ENCODE measurements around the gene ITLN1.
"Not testable (repeated sequence)": the region's sequence is repeated elsewhere in the genome, so short reads cannot be mapped to it uniquely, and the experiment has no call there.

The ITLN1 gene

GRCh38 chr1:160887071-160887470 is 2.1 kb upstream of the ITLN1 start:
- Histone ChIP-seq H3K27ac (no peak overlapping the region), H3K27me3 (replicated peaks) (no peaks in the 10 kb centered on the region), H3K36me3 (replicated peaks) (no peaks in the 10 kb centered on the region), H3K4me3 (ENCODE audit: low read depth, low read length) (no peak overlapping the region)
- TF ChIP-seq, protein P1, sequence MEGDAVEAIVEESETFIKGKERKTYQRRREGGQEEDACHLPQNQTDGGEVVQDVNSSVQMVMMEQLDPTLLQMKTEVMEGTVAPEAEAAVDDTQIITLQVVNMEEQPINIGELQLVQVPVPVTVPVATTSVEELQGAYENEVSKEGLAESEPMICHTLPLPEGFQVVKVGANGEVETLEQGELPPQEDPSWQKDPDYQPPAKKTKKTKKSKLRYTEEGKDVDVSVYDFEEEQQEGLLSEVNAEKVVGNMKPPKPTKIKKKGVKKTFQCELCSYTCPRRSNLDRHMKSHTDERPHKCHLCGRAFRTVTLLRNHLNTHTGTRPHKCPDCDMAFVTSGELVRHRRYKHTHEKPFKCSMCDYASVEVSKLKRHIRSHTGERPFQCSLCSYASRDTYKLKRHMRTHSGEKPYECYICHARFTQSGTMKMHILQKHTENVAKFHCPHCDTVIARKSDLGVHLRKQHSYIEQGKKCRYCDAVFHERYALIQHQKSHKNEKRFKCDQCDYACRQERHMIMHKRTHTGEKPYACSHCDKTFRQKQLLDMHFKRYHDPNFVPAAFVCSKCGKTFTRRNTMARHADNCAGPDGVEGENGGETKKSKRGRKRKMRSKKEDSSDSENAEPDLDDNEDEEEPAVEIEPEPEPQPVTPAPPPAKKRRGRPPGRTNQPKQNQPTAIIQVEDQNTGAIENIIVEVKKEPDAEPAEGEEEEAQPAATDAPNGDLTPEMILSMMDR (IDR thresholded peaks at IDR 0.05; ENCODE audit: low read depth, low read length, missing control alignments): no peak
- in situ Hi-C loops (cut with HindIII; ENCODE audit: low pct_ligation_motif_present, low sequenced_read_pairs): no loop called here
- no peak for DNase-seq

- in situ Hi-C loops (cut with HindIII; ENCODE audit: low pct_ligation_motif_present, low sequenced_read_pairs): no loop called here
- TF ChIP-seq, protein P1 (IDR thresholded peaks at IDR 0.05; ENCODE audit: low read depth, low read length, missing control alignments): peak; percentile 64
Observed at GRCh38 chr1:160884579-160884978, 401 bp downstream of the ITLN1 start.

DNA sequence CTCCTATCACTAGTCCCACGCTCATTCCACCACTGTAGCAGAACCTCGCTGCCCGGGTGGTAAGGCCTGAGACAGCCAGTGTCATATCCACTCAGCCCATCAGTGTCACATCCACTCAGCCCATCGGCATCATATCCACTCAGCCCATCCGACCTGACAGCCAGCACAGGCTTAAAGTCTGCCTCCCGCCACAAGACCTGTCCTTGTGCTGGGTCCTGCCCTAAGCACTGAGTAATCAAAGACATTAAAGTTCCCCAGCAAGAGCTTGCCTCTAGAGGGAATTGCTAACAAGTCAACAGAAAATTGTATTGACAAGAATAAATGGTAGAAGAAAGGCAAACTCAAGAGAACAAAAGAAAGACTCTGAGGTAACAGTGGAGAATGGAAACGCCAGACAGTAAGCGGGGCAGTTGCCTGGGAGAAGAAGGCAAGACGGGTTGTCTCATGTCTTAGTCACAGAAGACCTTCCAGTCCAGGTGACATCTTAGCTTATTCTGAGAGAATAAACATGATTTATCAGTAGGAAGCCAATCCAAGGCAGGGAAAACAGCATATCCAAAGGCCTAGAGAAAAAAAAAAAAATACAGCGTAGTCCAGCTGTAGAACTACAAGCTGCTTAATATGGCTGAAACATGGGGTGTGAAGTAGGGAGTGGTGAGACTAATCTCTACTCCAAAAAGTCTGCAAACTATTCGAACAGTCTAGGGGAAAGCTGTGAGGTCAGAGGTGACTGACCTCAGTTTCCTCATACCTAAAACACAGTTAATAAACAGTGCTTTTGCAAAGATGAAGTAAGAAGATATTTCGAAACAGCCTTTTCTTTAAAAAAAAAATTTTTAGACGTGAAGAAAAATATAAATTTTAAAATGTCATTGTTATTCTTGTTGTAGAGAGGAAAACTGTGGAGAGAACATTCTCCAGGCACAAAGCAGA is 1.1 kb downstream of the ITLN1 start:
- no peak overlapping the region for H3K4me3 ChIP-seq (ENCODE audit: low read depth, low read length)
- in situ Hi-C loops (cut with HindIII; ENCODE audit: low pct_ligation_motif_present, low sequenced_read_pairs): no loop called here
- DNase-seq: no peak
- TF ChIP-seq, protein P1 (IDR thresholded peaks at IDR 0.05; ENCODE audit: low read depth, low read length, missing control alignments): no peak
- H3K27me3 ChIP-seq (replicated peaks): no peaks in the 10 kb centered on the region
- H3K27ac ChIP-seq: no peak overlapping the region
- no peaks in the 10 kb centered on the region for H3K36me3 ChIP-seq (replicated peaks)

More at GRCh38 chr1:160884579-160884978, 401 bp downstream of the ITLN1 start:
- DNase-seq: no peak
- no peak overlapping the region for H3K27ac ChIP-seq
- no peaks in the 10 kb centered on the region for H3K27me3 ChIP-seq (replicated peaks)
- no peak overlapping the region for H3K4me3 ChIP-seq (ENCODE audit: low read depth, low read length)
- no peaks in the 10 kb centered on the region for H3K36me3 ChIP-seq (replicated peaks)

DNA sequence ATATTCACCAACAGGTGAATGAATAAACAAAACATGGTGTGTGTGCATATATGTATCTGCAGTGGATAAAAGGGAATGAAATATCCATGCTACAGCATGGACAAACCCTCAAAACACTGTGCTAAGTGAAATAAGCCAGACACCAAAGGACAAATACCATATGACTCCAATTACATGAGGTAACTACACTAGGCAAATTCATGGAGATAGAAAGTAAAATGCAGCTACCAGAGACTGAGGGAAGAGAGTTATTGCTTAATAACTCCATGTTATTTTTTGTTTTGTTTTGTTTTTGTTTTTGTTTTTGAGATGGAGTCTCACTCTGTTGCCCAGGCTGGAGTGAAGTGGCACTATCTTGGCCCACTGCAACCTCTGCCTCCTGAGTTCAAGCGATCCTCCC is 2.4 kb downstream of the ITLN1 start:
- TF ChIP-seq, protein P1 (IDR thresholded peaks at IDR 0.05; ENCODE audit: low read depth, low read length, missing control alignments): no peak
- in situ Hi-C loops (cut with HindIII; ENCODE audit: low pct_ligation_motif_present, low sequenced_read_pairs): no loop called here
- H3K27me3 ChIP-seq (replicated peaks): no peaks in the 10 kb centered on the region
- H3K27ac ChIP-seq: no peak overlapping the region
- no peak overlapping the region for H3K4me3 ChIP-seq (ENCODE audit: low read depth, low read length)
- H3K36me3 ChIP-seq (replicated peaks): no peaks in the 10 kb centered on the region
- DNase-seq: no peak

- DNase-seq; H3K27me3 ChIP-seq (replicated peaks); H3K36me3 ChIP-seq (replicated peaks); H3K27ac ChIP-seq; in situ Hi-C loops (cut with HindIII; ENCODE audit: low pct_ligation_motif_present, low sequenced_read_pairs); H3K4me3 ChIP-seq (ENCODE audit: low read depth, low read length): not testable (repeated sequence)
Observed at GRCh38 chr1:160881264-160881663, 3.7 kb downstream of the ITLN1 start.

GRCh38 chr1:160880216-160880615 is 4.8 kb downstream of the ITLN1 start:
- no peaks in the 10 kb centered on the region for H3K36me3 ChIP-seq (replicated peaks)
- H3K27ac ChIP-seq: no peak overlapping the region
- in situ Hi-C loops (cut with HindIII; ENCODE audit: low pct_ligation_motif_present, low sequenced_read_pairs): no loop called here
- TF ChIP-seq, protein P1 (IDR thresholded peaks at IDR 0.05; ENCODE audit: low read depth, low read length, missing control alignments): no peak
- H3K4me3 ChIP-seq (ENCODE audit: low read depth, low read length): no peak overlapping the region
- no peak for DNase-seq
- no peaks in the 10 kb centered on the region for H3K27me3 ChIP-seq (replicated peaks)

Data from brain microvascular endothelial cell (primary cell).